Endothelial cell of umbilical vein (primary cell): Measurements from ENCODE around the gene INHBC. TPM values are rescaled to one million over a fixed set of nuclear protein-coding genes. Genes with fewer than 3 reads are reported as not detected.

Source experiments
- BruUV-seq: library from RNA; stranded (reverse); fragments of 400-500 nt; replicated peaks from 2 replicates; lab custom pipeline; 2021; lab: Mats Ljungman, UMichigan
- CTCF ChIA-PET: fragments of 300-600, 350-600 bp; sonication (Branson Sonifier 250); formaldehyde crosslinking; loops from one replicate; lab custom pipeline; 2021; ENCODE audit warnings: antibody characterized with exemption, inconsistent platforms; lab: Charles Lee
- POLR2A ChIA-PET: fragments of 300-600, 350-600 bp; sonication (Branson Sonifier 250); formaldehyde crosslinking; loops from one replicate; lab custom pipeline; 2021; ENCODE audit warnings: antibody characterized with exemption, inconsistent platforms; lab: Charles Lee
- DNase-seq: peaks from one replicate; pipeline ENCODE4 v3.0.0-alpha.2; 2011; ENCODE audit warnings: low read depth, low spot score
- FAIRE-seq: peaks from 2 replicates; lab custom pipeline; 2011; peaks lifted over from hg19 to GRCh38; lab: Jason Lieb, UNC
- H2AFZ ChIP-seq: 2 replicates; pipeline ENCODE4 v1.6.0; 2012; ENCODE audit warnings: low read depth, low read length, control low read depth, inconsistent platforms
- H3K27ac ChIP-seq: 2 replicates; pipeline ENCODE4 v1.5.1; 2011; ENCODE audit warnings: low read depth, mild to moderate bottlenecking, control low read depth, low read length, moderate library complexity; ENCODE audit not compliant: insufficient read depth
- H3K27me3 ChIP-seq, 2 experiments: 2 replicates each; pipeline versions ENCODE4 v1.6.0 to v1.6.1; 2011; ENCODE audit warnings: low read length in 2 of 2, mixed read lengths in 1 of 2; ENCODE audit not compliant: control insufficient read depth in 2 of 2, insufficient read depth in 2 of 2
- H3K36me3 ChIP-seq, 2 experiments: 2 replicates in 1 of 2; 3 replicates in 1 of 2; pipeline ENCODE4 v1.5.1; 2011; ENCODE audit warnings: low read length in 2 of 2, mild to moderate bottlenecking in 1 of 2, moderate library complexity in 1 of 2; ENCODE audit not compliant: control insufficient read depth in 2 of 2, insufficient read depth in 2 of 2; ENCODE audit errors: extremely low read depth in 1 of 2
- H3K4me1 ChIP-seq: 3 replicates; pipeline ENCODE4 v1.5.1; 2011; ENCODE audit warnings: mild to moderate bottlenecking, low read length; ENCODE audit not compliant: control insufficient read depth, insufficient read depth; ENCODE audit errors: extremely low read depth
- H3K4me2 ChIP-seq: 2 replicates; pipeline ENCODE4 v1.6.1; 2011; ENCODE audit warnings: low read length, control low read depth, mixed read lengths; ENCODE audit not compliant: insufficient read depth
- H3K4me3 ChIP-seq, 3 experiments: fragments of 200-600 bp in 1 of 3; sonication (generic), shearing (Covaris generic) in 1 of 3; replicated peaks in 1 of 3; 2 replicates each; pipeline ENCODE4 v1.5.1; 2011 to 2016; ENCODE audit warnings: control low read depth in 3 of 3, low read length in 3 of 3, mild to moderate bottlenecking in 2 of 3, inconsistent platforms in 1 of 3, low read depth in 1 of 3, moderate library complexity in 1 of 3; ENCODE audit not compliant: insufficient read depth in 1 of 3
- H3K79me2 ChIP-seq: 2 replicates; pipeline ENCODE4 v1.6.0; 2012; ENCODE audit warnings: low read length, inconsistent platforms; ENCODE audit not compliant: control insufficient read depth, insufficient read depth
- H3K9ac ChIP-seq: replicated peaks from 2 replicates; pipeline ENCODE3; 2011; ENCODE audit warnings: low read length, control low read depth; ENCODE audit not compliant: insufficient read depth; ENCODE audit errors: extremely low read depth
- H3K9me1 ChIP-seq: replicated peaks from 3 replicates; pipeline ENCODE4 v1.6.0; 2011; ENCODE audit warnings: mild to moderate bottlenecking, low read length; ENCODE audit not compliant: control insufficient read depth, insufficient read depth; ENCODE audit errors: extremely low read depth
- H3K9me3 ChIP-seq: replicated peaks from 2 replicates; pipeline ENCODE4 v1.5.1; 2012; ENCODE audit warnings: low read length, inconsistent platforms; ENCODE audit not compliant: control insufficient read depth, insufficient read depth
- H4K20me1 ChIP-seq: replicated peaks from 2 replicates; pipeline ENCODE3; 2011; ENCODE audit warnings: mild to moderate bottlenecking, low read length; ENCODE audit not compliant: control insufficient read depth, insufficient read depth; ENCODE audit errors: extremely low read depth
- CTCF ChIP-seq, 2 donors: IDR thresholded peaks; 1 replicate in 1 of 2; 2 replicates in 1 of 2; pipeline ENCODE4 v1.5.1; 2011; ENCODE audit warnings: low read length in 2 of 2, mild to moderate bottlenecking in 2 of 2, moderate library complexity in 2 of 2, control low read depth in 1 of 2, inconsistent platforms in 1 of 2, low read depth in 1 of 2; ENCODE audit not compliant: insufficient read depth in 1 of 2; ENCODE audit errors: extremely low read depth in 1 of 2
- EZH2 ChIP-seq: IDR thresholded peaks from 2 replicates; pipeline ENCODE4 v1.6.1; 2012; ENCODE audit warnings: borderline replicate concordance, low read depth, mild to moderate bottlenecking, moderate library complexity, low read length, inconsistent platforms; ENCODE audit not compliant: severe bottlenecking
- FOS ChIP-seq: IDR thresholded peaks from 2 replicates; pipeline ENCODE4 v1.6.1; 2011; ENCODE audit warnings: mild to moderate bottlenecking, low read length, moderate library complexity, borderline replicate concordance; ENCODE audit not compliant: insufficient read depth
- GATA2 ChIP-seq: IDR thresholded peaks from 2 replicates; pipeline ENCODE4 v1.7.0; 2011; ENCODE audit warnings: low read depth, mild to moderate bottlenecking, moderate library complexity, mixed read lengths, low read length; ENCODE audit not compliant: insufficient read length, insufficient read depth
- JUN ChIP-seq: IDR thresholded peaks from 2 replicates; pipeline ENCODE4 v1.6.1; 2011; ENCODE audit warnings: borderline replicate concordance, low read depth; ENCODE audit not compliant: insufficient read length, insufficient read depth
- MYC ChIP-seq: IDR thresholded peaks from one replicate; pipeline ENCODE4 v1.6.1; 2011; ENCODE audit warnings: mild to moderate bottlenecking, low read depth, low read length
- POLR2A ChIP-seq: IDR thresholded peaks from 2 replicates; pipeline ENCODE4 v1.6.1; 2012; ENCODE audit warnings: low read depth, mild to moderate bottlenecking, control low read depth, low read length
- POLR2AphosphoS5 ChIP-seq: IDR thresholded peaks from 2 replicates; pipeline ENCODE4 v1.6.1; 2012; ENCODE audit warnings: low read depth, mild to moderate bottlenecking, control low read depth, low read length, moderate library complexity; ENCODE audit not compliant: insufficient read depth
- dilution Hi-C: fragments of 300-500 bp; cut with MboI; formaldehyde crosslinking; loops from one replicate; pipeline ENCODE4 v1.15.0; 2019; ENCODE audit warnings: low sequenced_read_pairs; ENCODE audit not compliant: extremely low pct_ligation_motif_present
- intact Hi-C: fragments of 100-400 bp; cut with micrococcal nuclease; formaldehyde crosslinking; loops from one replicate; pipeline ENCODE4 v1.10.0; 2022
- polyA plus RNA-seq, 4 experiments: library from polyadenylated mRNA; depleted of rRNA in 3 of 4; stranded (reverse) in 3 of 4; unstranded in 1 of 4; fragments of >200 nt; gene quantifications; 2 replicates each; pipeline versions ENCODE4 v1.2.1 to v1.2.3, GENCODE V29; 2011 to 2012; ENCODE audit warnings: missing spikeins in 1 of 4
- total RNA-seq: library from RNA; stranded (reverse); gene quantifications from 2 replicates; pipeline ENCODE4 v1.2.3, GENCODE V29; 2021
- TF ChIP-seq, protein P1 (sequence below): IDR thresholded peaks from 2 replicates; pipeline ENCODE4 v1.6.1; 2011; ENCODE audit not compliant: insufficient read depth, insufficient read length

The INHBC gene
- total and polyA plus RNA-seq, 2 donors (not counting 3 experiments of a cell fraction or from before 2014, with no cell fraction given) = not detected

DNA sequence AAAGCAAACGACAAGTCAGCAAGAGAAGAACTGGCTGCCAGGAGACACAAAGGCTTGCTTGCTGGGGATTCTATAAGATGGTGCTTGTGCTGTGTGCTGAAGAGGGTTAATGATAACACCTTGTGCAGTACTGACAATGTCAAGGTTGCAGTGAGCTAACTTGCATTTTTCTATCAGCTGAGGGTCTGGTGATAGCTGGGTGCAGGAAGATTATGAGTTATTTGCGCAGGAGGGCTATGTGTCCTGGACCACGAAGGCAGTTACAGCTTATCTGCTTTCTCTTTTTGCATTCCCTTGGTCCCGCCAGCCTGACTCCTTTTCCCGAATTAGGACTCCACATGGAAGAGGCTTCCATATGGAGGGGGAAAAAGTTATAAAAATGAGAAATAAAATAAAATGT is 46.2 kb upstream of the INHBC start:
- no peak overlapping the region for H2AFZ ChIP-seq
- H3K79me2 ChIP-seq = no peaks in the 10 kb centered on the region
- TSS peak; percentile 59 for BruUV-seq
- H3K27ac ChIP-seq = peak overlapping the region; percentile 52
- intact Hi-C loops = no loop called here
- POLR2A ChIA-PET = no interaction called here
- no peaks in the 10 kb centered on the region for H3K27me3 ChIP-seq
- TF ChIP-seq, protein P1, sequence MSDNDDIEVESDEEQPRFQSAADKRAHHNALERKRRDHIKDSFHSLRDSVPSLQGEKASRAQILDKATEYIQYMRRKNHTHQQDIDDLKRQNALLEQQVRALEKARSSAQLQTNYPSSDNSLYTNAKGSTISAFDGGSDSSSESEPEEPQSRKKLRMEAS = no peak
- TF ChIP-seq GATA2 = no peak
- no peak for TF ChIP-seq MYC
- no peak for TF ChIP-seq FOS
- no peak for TF ChIP-seq EZH2
- no peak for TF ChIP-seq POLR2A
- no peak for TF ChIP-seq POLR2AphosphoS5
- TF ChIP-seq CTCF (IDR thresholded peaks at IDR 0.05; ENCODE audit: extremely low read depth in 1 of 2, insufficient read depth in 1 of 2, low read depth in 1 of 2, low read length in 2 of 2) = no peak
- no peak for TF ChIP-seq JUN
- no peak for FAIRE-seq
- dilution Hi-C loops = no loop called here
- H3K9me3 ChIP-seq = no peaks in the 10 kb centered on the region
- no peak overlapping the region for H3K4me3 ChIP-seq
- DNase-seq = no peak
- H3K4me2 ChIP-seq = peak overlapping the region; percentile 45
- H4K20me1 ChIP-seq = no peaks in the 10 kb centered on the region
- no peaks in the 10 kb centered on the region for H3K36me3 ChIP-seq
- no peak overlapping the region for H3K9ac ChIP-seq
- H3K9me1 ChIP-seq = no peaks in the 10 kb centered on the region
- CTCF ChIA-PET = interaction anchor here (0.6 to 2.3 kb wide), 8 partner anchors 9 to 146 kb away, joined by 3 to 11 read pairs (median 6); no protein-coding TSS in a partner anchor
- peaks cover 22% of the 10 kb centered on the region for H3K4me1 ChIP-seq
